Neural cell (in vitro differentiated cells): ENCODE measurements around the gene GLIPR1L2.

ENCODE experiments used
- MXI1 ChIP-seq: fragments of 450-650 bp; conservative IDR thresholded peaks from 2 replicates; pipeline ENCODE4 v1.6.1; 2014; ENCODE audit warnings: antibody characterized with exemption, mild to moderate bottlenecking; ENCODE audit not compliant: poor library complexity, severe bottlenecking
- TF ChIP-seq, protein P1 (sequence below): fragments of 450-650 bp; IDR thresholded peaks from 2 replicates; pipeline ENCODE4 v1.5.1; 2014; ENCODE audit warnings: antibody characterized with exemption, mild to moderate bottlenecking, moderate library complexity; ENCODE audit not compliant: poor library complexity, severe bottlenecking

DNA sequence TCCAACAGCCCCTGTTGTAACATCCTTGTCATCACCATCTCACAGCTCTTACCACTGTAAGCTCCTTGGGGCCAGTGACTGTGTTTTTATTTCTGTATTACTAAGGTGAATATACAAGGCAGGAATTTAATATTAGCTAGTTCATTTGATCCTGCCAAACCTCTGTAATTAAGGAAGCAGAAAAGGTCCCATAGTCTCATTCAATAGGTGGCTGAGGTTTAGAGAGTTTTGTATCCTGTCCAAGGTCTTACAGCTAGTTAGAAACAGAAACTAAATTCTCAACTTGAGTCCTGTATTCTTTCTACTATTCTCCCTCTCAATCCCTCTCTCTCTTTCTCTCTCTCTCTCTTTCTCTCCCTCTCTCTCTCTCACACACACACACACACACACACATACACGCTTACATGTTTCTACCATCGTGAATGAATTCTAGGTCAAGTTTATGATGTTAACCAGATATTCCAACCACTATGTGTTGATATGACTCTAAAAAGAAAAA is 89.1 kb downstream of the GLIPR1L2 start:
- TF ChIP-seq, protein P1, sequence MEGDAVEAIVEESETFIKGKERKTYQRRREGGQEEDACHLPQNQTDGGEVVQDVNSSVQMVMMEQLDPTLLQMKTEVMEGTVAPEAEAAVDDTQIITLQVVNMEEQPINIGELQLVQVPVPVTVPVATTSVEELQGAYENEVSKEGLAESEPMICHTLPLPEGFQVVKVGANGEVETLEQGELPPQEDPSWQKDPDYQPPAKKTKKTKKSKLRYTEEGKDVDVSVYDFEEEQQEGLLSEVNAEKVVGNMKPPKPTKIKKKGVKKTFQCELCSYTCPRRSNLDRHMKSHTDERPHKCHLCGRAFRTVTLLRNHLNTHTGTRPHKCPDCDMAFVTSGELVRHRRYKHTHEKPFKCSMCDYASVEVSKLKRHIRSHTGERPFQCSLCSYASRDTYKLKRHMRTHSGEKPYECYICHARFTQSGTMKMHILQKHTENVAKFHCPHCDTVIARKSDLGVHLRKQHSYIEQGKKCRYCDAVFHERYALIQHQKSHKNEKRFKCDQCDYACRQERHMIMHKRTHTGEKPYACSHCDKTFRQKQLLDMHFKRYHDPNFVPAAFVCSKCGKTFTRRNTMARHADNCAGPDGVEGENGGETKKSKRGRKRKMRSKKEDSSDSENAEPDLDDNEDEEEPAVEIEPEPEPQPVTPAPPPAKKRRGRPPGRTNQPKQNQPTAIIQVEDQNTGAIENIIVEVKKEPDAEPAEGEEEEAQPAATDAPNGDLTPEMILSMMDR: no peak
- no peak for TF ChIP-seq MXI1
